Ishikawa (cell line): ENCODE results near the gene STXBP1.

ENCODE experiments used
- CEBPB ChIP-seq: IDR thresholded peaks from 2 replicates; pipeline ENCODE4 v1.6.1; 2012
- TF ChIP-seq, protein P1 (sequence below): IDR thresholded peaks from 2 replicates; pipeline ENCODE4 v1.6.1; 2012; ENCODE audit warnings: low read depth, mild to moderate bottlenecking

DNA sequence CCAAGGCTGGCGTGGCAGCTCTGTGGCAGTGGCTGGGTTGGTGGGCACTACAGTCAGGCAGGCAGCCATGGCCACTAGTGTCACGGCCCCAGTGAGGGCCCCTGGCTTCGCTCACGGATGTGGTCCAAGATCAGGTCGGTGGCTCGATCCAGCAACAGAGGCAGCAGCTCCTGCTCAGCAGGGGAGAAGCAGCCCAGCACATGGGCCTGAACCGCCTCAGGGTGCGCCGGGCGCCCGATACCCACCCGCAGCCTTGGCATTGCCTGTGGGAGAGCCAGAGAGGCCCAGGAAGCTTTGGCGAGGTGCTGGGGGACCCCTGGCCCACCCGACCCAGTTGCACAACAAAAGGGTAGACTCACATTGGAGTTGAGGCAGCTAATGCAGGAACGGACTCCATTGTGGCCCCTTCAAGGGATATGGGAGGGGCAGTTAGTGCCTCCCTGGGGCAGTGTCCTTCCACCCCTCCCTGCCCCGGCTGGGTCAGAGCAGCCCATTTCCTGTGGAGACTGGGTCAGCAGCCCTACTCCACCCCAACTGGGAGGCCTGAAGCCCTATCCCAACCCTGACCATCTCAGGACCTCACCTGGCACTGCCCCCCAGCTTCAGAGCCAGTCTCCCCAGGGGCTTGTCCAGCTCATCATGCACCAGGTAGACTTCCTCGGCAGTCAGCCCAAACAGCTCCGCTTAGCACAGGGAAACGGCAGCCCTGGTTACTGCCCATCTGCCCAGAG lies 102.1 kb downstream of the STXBP1 start:
- TF ChIP-seq, protein P1, sequence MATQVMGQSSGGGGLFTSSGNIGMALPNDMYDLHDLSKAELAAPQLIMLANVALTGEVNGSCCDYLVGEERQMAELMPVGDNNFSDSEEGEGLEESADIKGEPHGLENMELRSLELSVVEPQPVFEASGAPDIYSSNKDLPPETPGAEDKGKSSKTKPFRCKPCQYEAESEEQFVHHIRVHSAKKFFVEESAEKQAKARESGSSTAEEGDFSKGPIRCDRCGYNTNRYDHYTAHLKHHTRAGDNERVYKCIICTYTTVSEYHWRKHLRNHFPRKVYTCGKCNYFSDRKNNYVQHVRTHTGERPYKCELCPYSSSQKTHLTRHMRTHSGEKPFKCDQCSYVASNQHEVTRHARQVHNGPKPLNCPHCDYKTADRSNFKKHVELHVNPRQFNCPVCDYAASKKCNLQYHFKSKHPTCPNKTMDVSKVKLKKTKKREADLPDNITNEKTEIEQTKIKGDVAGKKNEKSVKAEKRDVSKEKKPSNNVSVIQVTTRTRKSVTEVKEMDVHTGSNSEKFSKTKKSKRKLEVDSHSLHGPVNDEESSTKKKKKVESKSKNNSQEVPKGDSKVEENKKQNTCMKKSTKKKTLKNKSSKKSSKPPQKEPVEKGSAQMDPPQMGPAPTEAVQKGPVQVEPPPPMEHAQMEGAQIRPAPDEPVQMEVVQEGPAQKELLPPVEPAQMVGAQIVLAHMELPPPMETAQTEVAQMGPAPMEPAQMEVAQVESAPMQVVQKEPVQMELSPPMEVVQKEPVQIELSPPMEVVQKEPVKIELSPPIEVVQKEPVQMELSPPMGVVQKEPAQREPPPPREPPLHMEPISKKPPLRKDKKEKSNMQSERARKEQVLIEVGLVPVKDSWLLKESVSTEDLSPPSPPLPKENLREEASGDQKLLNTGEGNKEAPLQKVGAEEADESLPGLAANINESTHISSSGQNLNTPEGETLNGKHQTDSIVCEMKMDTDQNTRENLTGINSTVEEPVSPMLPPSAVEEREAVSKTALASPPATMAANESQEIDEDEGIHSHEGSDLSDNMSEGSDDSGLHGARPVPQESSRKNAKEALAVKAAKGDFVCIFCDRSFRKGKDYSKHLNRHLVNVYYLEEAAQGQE: no peak
- TF ChIP-seq CEBPB: no peak
